NCI-H1092 (cell line): ENCODE measurements around the gene UMAD1.
"Not testable (repeated sequence)": the region's sequence is repeated elsewhere in the genome, so short reads cannot be mapped to it uniquely, and the experiment has no call there.

Experiments used
- DNase-seq: peaks from one replicate; lab custom pipeline; 2025; lab: John Stamatoyannopoulos, UW

The UMAD1 gene

GRCh38 chr7:7798510-7798909 lies 158.0 kb downstream of the UMAD1 start:
- DNase-seq: no peak

DNA sequence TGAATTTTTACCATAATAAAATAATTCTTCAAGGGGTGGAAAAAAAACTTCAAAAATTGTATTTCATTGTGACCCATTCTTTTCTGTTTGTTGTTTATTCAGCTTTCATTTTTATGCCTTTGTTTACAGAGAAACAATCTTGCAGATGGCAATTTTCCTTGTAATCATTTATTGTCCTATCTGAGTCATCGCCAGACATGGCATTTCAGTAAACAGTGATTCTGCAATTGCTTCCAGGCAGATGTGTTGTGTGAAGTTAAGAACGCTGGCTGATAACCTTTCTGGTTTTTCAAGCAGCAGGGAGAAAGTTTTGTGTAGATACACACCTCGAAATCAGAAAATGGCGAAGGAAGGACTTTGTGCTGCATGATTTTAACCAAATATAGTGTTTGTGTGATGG lies 158.6 kb downstream of the UMAD1 start:
- no peak for DNase-seq

DNA sequence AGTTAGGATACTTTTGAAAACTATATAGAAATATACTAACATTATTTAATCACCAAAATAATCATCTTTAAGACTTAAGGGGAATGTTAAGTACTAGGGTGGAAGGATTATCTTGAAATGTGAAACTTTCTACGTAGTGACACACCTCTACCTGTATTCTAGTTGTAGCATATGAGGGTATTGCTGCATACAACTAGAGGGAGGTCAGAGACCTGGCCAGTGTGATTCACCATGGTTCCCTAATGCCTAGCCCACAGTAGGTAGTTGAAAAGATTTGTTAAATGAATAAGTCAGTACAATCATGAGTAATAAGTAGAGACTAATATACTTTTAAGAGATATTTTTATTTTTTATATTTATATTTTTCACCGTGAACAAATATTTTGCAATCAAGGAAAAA lies 162.0 kb downstream of the UMAD1 start:
- no peak for DNase-seq

- DNase-seq: no peak
Measured at GRCh38 chr7:7803715-7804178, 163.2 kb downstream of the UMAD1 start.

DNA sequence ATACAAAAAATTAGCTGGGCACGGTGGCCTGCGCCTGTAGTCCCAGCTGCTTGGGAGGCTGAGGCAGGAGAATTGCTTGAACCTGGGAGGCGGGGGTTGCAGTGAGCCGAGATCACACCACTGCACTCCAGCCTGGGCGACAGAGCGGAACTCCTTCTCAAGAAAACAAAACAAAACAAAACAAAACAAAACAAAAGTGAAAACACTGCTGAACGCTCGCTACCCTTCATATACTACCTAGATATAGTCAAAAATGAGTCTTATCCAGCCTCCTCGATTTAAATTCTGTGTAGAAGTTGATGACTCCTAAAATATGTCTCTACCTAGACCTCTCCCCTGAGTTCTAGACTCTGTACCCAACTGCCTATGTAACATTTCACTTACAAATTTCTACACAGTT lies 164.3 kb downstream of the UMAD1 start:
- not testable (repeated sequence) for DNase-seq

GRCh38 chr7:7805511-7806153 lies 165.1 kb downstream of the UMAD1 start:
- DNase-seq: no peak

DNA sequence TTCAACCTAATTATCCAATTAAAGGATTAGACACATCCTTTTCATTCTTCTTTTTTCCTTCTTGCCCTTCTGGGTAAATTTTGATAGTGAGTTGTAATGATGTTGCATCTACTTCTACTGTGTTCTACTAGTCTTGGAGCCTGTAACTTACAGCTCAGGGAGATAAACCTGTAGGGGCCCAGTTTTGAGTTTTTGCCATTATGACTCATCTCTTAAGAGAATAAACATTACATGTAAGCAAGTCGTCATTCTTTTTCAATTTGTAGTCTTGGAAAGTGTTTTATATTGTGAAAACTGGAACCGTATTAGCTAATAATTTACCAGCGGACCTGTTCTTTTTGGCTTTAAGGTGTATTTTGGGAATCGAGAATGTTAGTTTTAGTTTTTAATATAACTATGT lies 167.6 kb downstream of the UMAD1 start:
- DNase-seq: no peak

GRCh38 chr7:7808626-7809025 lies 168.1 kb downstream of the UMAD1 start:
- no peak for DNase-seq

DNA sequence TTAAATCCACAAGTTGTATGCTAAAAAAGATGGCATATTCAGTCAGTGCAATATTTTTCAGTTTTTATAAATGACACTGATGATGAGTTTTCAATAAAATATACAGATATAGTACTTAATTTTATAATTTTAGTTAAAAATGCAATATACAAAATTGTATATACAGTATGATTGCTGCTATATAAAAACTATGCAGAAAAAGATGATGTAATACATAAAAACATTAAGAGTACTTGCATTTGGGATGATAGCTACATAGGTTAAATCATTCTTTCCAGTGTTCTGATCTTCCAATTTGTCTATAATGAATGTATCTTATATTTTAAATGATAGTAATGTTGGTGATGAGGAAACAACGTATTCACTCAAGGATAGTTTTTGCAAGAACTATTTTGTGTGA lies 169.8 kb downstream of the UMAD1 start:
- DNase-seq: no peak

DNA sequence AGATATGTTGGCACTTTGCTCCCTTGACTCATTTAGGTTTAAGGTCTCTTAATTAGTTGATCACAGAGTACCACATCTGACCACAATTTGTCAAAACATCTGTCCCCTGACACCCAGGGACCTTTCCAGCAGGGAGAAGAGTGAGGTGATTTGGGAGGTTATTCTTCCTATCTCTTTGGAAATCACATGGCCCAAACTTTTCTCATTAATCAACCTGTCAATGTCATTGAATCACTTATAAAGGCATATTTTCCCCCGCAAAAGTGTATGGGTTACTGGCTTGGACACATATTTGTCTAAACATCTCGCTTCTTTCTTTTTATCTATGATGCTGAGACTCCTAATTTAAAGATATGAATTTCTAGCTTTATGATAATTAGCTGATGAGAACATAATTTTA lies 170.3 kb downstream of the UMAD1 start:
- DNase-seq: no peak

DNA sequence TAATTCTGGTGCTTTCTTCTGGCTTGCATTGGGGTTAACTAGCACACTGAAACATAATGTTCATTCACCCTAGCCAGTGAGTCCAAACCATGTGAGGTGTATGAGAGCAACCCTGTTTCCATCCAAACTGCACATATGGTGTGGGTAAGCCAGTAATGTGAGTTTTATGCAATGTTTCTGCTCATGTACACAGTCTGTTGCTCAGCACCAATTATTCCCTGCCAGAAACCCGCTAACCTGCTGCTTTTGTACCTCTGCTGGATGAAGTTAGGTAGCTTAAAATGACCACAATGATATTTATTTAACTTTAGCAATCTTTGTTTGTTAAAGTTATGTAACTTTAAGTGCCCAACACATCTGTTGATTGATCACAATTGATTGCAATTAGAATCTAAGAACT lies 171.6 kb downstream of the UMAD1 start:
- no peak for DNase-seq

DNA sequence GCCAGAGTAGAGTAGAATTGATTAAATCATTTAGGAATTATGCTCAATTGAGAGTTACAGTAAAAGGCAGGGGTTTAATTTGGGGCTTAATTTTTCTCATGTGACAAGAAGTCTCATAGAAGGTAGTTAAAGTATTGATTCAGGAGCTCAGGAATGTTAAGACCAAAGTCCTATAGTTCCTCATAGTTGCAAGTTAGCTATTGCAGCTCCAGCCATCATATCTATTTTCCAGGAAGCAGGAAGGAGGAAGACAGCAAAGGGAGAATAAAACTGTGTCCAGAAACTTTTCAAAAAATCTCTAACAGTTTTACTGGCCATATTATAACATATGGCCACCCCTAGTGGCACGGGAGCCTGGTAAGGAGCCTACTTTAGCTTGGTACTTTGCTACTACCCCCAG lies 174.8 kb downstream of the UMAD1 start:
- no peak for DNase-seq

DNA sequence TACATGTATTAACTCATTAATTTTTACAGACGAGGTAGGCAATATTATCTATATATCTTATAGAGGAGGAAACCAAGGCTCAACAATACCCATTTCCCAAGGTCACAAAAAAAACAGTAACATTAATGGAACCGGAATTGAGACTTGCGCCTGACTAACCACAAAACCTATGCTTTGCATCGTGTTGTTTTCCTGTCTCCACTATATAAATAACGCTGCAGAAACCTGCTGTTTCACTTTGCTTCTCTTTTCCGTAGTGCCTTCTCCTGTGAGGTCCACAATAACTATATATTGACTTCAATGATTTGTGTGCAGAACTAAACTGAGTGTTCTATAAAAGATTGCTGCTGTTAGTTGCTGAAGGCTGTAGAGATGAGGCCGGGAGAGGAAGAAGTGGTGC lies 175.5 kb downstream of the UMAD1 start:
- DNase-seq: no peak

- DNase-seq: no peak
Measured at GRCh38 chr7:7816816-7817536, 176.4 kb downstream of the UMAD1 start.

- no peak for DNase-seq
Measured at GRCh38 chr7:7817748-7818147, 177.2 kb downstream of the UMAD1 start.

- not testable (repeated sequence) for DNase-seq
Measured at GRCh38 chr7:7818179-7818578, 177.6 kb downstream of the UMAD1 start.

DNA sequence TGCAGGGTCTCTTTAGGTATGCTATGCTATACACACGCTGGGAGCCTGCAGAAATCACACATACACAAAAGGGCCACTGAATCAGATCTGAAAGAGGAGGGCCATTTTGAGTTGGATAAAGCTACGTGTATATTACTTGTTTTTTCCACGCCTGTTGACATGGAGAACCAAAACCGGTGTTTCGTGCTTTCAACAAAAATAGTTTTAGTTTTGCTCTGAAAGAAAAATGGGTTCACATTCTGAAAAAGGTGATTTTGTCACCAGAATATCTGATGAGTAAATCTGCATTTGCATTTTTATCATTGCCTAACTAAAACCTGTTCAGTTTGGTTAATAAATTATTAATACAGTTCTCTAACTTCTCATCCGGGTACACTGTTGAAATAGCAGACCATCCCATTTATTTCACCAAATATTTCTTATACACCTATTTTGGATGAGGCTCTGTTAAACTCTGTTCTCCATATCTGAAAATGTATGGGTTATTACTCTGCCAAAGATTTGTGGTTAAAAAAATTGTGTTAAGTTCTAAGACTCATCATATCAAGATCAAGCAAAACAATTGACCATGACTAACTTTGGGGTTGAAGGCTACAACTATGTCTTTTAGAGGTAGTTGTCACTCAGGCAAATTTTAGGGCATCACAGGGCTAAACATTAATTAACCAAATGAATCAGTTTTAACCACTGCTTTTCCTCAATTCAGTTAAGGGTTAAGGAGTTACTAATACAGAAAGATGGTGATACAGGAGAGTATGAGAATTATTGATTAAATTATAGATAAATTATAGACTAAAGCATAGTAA lies 179.1 kb downstream of the UMAD1 start:
- no peak for DNase-seq

DNA sequence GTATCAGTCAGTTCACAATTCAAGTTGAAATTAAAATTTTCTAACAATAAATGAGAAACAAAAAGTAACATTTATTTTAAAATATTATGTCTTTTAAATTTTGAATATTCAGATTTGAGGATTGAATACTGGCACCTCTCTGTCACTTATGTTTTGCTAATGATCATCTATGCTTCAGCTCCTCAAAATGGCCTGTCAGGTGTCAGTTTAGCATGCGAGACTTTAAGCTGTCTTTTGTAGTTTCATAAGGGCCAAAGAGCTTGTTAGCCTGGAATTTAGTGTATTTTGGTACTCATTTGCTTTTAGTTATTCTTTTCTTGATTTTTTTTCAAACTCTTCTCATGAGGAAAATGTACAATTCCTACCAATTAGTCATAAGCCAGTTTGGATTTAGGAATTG lies 179.9 kb downstream of the UMAD1 start:
- DNase-seq: peak; percentile 13

- peak; percentile 62 for DNase-seq
Measured at GRCh38 chr7:7820939-7821338, 180.4 kb downstream of the UMAD1 start.

- peak; percentile 94 for DNase-seq
Measured at GRCh38 chr7:7821517-7821916, 181.0 kb downstream of the UMAD1 start.

- not testable (repeated sequence) for DNase-seq
Measured at GRCh38 chr7:7825294-7825693, 184.7 kb downstream of the UMAD1 start.

- DNase-seq: no peak
Measured at GRCh38 chr7:7829667-7830066, 189.1 kb downstream of the UMAD1 start.
